Measurements from ENCODE around the gene PACRG. TPM values are rescaled to one million over a fixed set of nuclear protein-coding genes. Genes with fewer than 3 reads are reported as not detected.

The PACRG gene
- total RNA-seq, 2 donors from 2014 or later = 13.0 TPM; not detected in 1

GRCh38 chr6:163053667-163054344 is 326.0 kb downstream of the PACRG start:
- ATAC-seq (ENCODE audit: insufficient number of reproducible peaks, low FRiP score, low read depth) (no peak), DNase-seq (ENCODE audit: low spot score) (no peak)
- H3K4me3 ChIP-seq = no peak overlapping the region
- H3K36me3 ChIP-seq = no peaks in the 10 kb centered on the region
- H3K9me3 ChIP-seq = no peaks in the 10 kb centered on the region
- TF ChIP-seq CTCF (IDR thresholded peaks at IDR 0.05) = no peak
- no peaks in the 10 kb centered on the region for H3K4me1 ChIP-seq (ENCODE audit: control insufficient read depth in 1 of 2, low read depth in 2 of 2)
- no peak overlapping the region for H3K27ac ChIP-seq
- H3K27me3 ChIP-seq (replicated peaks; ENCODE audit: insufficient read depth) = no peaks in the 10 kb centered on the region

- H3K27me3 ChIP-seq (replicated peaks; ENCODE audit: insufficient read depth) = no peaks in the 10 kb centered on the region
- no peak overlapping the region for H3K27ac ChIP-seq
- no peaks in the 10 kb centered on the region for H3K36me3 ChIP-seq
- DNase-seq (ENCODE audit: low spot score) (no peak), ATAC-seq (ENCODE audit: insufficient number of reproducible peaks, low FRiP score, low read depth) (no peak)
- H3K4me1 ChIP-seq (ENCODE audit: control insufficient read depth in 1 of 2, low read depth in 2 of 2) = no peaks in the 10 kb centered on the region
- TF ChIP-seq CTCF (IDR thresholded peaks at IDR 0.05) = no peak
- no peaks in the 10 kb centered on the region for H3K9me3 ChIP-seq
- no peak overlapping the region for H3K4me3 ChIP-seq
Observed at GRCh38 chr6:163054641-163055040, 326.9 kb downstream of the PACRG start.

- ATAC-seq (ENCODE audit: insufficient number of reproducible peaks, low FRiP score, low read depth) (no peak), DNase-seq (ENCODE audit: low spot score) (no peak)
- Histone ChIP-seq H3K4me1 (ENCODE audit: control insufficient read depth in 1 of 2, low read depth in 2 of 2) (no peaks in the 10 kb centered on the region), H3K27me3 (replicated peaks; ENCODE audit: insufficient read depth) (no peaks in the 10 kb centered on the region), H3K9me3 (no peaks in the 10 kb centered on the region), H3K36me3 (no peaks in the 10 kb centered on the region), H3K4me3 (no peak overlapping the region), H3K27ac (no peak overlapping the region)
- no peak for TF ChIP-seq CTCF (IDR thresholded peaks at IDR 0.05)
Observed at GRCh38 chr6:163057260-163057659, 329.5 kb downstream of the PACRG start.

GRCh38 chr6:163062790-163063189 is 335.0 kb downstream of the PACRG start:
- ATAC-seq (ENCODE audit: insufficient number of reproducible peaks, low FRiP score, low read depth) = no peak
- Histone ChIP-seq H3K36me3 (no peaks in the 10 kb centered on the region), H3K9me3 (no peaks in the 10 kb centered on the region), H3K4me1 (ENCODE audit: control insufficient read depth in 1 of 2, low read depth in 2 of 2) (no peaks in the 10 kb centered on the region), H3K27me3 (replicated peaks; ENCODE audit: insufficient read depth) (no peaks in the 10 kb centered on the region), H3K27ac (no peak overlapping the region), H3K4me3 (no peak overlapping the region)
- no peak for DNase-seq (ENCODE audit: low spot score)
- no peak for TF ChIP-seq CTCF (IDR thresholded peaks at IDR 0.05)

GRCh38 chr6:163063561-163063960 is 335.8 kb downstream of the PACRG start:
- H3K27ac ChIP-seq = no peak overlapping the region
- H3K4me3 ChIP-seq = no peak overlapping the region
- H3K9me3 ChIP-seq = no peaks in the 10 kb centered on the region
- no peak for TF ChIP-seq CTCF (IDR thresholded peaks at IDR 0.05)
- no peaks in the 10 kb centered on the region for H3K36me3 ChIP-seq
- H3K27me3 ChIP-seq (replicated peaks; ENCODE audit: insufficient read depth) = no peaks in the 10 kb centered on the region
- DNase-seq (ENCODE audit: low spot score) (no peak), ATAC-seq (ENCODE audit: insufficient number of reproducible peaks, low FRiP score, low read depth) (no peak)
- no peaks in the 10 kb centered on the region for H3K4me1 ChIP-seq (ENCODE audit: control insufficient read depth in 1 of 2, low read depth in 2 of 2)

Measured in thoracic aorta (tissue), 2 donors.